NOMO-1 (cell line): ENCODE results near the gene UQCRC1.

ENCODE experiments used
- DNase-seq, 2 experiments: peaks; one replicate each; lab custom pipeline; 2025; ENCODE audit not compliant: unreplicated experiment in 2 of 2; lab: John Stamatoyannopoulos, UW

The UQCRC1 gene

DNA sequence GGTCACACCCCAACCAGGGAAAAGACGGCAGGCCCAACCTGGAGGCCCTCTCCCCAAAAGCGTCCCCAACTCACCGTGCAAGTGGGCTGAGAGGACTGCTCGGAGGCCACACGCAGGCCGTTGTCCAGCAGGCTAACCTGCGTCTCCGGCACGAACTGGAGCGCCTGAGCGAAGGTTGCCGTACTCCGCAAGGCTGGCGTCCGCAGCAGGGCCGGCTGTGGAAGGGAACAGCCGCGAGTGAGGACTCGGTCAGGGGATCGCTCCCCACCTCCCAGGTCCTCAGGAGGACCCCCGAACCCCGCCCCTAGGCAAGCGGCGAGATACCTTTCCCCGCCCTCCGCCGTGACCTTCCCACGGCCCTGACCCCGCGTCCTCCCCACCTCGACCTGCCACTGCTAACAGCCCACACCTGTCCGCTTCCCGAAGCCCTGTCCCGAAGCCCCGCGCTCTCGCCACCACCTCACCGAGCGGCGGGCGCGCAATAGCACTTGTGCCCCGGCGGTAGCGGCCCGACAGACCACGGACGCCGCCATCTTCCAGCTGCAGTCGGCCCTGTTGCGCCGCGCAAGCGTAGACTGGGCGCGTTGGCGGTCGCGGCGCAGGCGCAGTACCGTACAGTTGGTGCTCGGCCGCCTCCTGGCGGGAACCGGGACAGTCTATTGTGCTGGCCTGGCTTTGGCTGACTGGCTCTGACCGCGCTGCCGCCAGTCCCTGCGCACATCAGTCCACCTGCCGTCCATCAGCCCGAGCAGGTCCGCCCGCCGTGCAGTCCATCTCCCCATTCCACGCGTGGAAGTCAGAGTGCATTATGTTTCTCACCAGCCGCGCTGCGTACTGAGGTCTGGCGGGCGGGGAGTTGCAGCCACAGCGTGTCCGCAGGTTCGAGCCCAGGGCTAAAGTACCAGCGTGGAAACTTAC is at the start of gene UQCRC1:
UQCRC1 (minus strand) TSS at position 559 of the 918 bp plus-strand sequence; CDS start at position 533, 26 bp downstream.
- DNase-seq, result peak; percentile 89 to 94

DNA sequence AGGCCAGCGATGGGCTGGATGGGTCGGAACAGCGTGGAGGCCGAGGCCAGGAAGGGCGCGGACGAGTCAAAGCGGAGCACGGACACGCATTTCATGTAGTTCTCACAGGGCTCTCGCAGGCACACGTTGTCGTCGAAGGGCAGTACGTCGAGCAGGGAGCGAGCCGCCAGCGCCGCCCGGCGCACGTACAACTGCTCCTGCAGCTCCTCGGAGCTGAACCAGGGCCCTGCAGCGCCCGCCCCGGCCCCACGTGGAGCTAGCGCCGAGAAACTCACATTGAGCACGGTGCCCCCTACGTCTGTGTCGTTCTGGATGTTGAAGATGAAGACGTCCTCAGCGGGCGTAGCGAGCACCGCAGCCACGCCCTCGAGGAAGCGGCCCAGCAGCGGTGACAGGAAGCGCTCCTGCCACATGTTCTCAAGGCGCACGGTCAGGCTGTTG is 47.4 kb upstream of the UQCRC1 start:
- peak; percentile 50 to 71 for DNase-seq

DNA sequence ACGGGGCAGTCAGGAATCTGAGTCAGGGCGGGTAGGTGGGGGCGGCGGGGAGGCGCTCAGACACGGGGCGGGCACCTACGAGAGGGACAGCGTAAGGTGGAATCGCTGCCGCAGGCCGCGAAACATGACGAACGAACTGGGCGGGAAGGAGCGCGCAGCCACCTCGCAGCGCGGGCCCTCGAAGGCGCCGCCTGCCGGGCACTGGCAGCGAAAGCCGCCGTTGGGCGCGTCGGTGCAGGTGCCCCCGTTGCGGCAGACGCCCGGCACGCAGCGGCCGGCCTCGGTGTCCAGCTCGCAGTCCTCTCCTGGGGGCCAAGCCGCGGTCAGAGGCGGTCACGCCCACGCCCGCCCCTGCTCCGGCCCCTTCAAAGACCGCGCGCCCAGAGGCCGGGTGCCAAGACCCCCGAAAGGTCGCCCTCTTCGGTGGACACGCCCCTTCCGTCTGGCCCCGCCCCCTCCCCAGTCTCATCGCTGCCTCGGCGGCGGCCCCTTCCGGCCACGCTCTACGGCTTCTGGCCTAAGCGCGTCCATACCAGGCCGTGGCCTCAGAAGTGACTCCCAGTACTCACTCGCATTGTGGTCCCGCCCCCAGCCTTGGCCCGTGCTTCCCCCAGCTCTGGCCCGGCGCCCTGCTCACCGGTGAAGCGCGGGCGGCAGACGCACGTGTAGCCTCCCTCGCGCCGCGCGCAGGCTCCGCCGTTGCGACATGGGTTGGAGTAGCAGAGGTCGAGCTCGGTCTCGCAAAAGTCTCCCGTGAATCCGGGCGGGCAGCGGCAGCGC is 46.8 kb upstream of the UQCRC1 start:
- peak; percentile 83 to 93 for DNase-seq

DNA sequence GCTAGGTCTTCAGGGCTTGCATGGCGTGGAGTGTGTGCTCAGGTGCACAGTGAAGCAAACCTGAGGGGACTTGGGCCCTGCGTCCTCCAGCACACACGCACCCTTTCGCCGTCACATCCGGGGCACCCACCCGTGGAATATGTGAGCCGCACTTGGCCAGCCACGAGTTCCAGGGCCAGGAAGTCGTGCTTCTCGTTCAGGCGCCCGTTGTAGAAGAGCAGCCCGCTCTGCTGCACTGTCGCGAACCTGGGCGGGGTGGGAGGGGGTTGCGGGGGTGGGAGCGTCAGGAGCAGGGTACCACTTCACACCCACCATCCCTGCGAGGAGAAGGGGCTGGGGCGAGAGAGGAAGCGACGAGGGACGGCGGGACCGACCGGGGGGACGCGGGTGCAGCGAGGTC is 46.2 kb upstream of the UQCRC1 start:
- DNase-seq, result peak in 1 of 2 experiments; percentile 11

DNA sequence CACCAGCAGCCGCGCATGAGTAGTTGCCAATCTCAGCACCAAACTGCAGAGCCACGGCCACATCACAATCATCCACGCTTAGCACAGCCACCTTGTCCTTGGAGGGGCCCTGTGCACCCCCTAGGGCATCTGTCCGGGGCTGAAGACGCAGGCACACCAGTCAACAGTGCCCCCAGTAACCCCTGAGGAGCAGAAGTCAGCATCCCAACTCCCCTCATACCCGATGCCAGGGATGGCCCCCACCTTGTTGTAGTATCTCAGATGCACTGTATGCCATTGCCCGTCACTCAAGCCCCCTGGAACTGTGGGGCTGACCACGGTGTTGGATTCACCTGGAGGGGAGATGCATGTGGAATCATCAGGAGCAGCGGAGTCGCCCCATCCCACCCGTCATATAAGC is 45.6 kb upstream of the UQCRC1 start:
- no peak for DNase-seq

DNA sequence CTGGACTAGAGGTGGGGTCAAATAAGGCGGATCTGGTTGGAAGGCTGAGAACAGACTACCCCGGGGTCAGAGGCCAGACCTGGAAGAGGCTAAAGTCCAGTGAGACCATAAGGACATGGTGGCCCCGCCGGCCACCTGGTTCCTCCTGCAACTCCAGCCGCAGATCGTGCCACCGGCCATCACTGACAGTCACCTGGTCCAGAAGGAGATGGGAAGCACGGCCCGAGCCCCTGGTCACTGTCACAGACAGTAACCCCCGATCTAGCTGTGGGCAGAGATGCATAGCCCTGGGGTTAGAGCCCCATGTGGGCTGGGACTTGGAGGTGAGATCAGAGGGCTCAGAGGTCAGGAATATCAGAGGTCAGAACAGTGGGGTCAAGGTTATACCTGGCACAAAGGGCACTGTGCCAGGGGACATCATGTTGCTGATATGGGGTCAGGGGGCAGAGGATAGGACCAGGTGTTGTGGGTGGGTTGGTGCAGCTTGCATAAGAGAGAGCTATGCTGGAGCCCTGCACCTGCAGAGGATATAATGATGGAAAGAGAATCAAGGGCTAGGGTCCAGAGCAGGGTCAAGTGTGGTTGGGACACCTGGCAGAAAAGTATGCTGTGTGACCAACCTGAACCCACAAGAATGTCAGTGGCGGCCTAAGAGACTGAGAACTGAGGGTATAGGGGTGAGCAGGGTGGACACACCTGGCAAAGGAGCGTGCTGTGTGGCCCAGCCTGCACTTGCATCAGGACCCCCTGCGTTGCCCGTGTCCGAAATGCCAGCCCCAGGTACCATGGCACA is 43.7 kb upstream of the UQCRC1 start:
- DNase-seq, result no peak

DNA sequence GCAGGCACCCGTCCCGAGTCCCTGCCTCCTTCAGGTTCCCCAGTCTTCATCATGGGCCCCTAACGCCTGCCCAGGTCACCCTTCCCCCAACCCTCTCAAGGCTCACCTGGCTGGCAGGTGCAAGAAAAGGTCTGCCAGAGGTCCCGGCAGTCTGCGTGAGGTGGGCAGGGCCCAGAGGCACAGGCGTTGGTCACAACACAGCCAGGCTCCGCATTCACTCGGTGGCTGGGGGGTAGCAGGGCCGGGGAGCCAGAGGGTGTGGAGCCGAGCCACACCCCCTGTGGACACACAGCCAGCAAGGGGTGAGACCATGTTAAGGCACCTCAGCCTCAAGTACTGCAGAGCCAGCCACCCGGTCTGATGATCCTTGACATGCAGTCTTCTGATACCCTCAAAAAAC is 42.3 kb upstream of the UQCRC1 start:
- DNase-seq, result no peak

DNA sequence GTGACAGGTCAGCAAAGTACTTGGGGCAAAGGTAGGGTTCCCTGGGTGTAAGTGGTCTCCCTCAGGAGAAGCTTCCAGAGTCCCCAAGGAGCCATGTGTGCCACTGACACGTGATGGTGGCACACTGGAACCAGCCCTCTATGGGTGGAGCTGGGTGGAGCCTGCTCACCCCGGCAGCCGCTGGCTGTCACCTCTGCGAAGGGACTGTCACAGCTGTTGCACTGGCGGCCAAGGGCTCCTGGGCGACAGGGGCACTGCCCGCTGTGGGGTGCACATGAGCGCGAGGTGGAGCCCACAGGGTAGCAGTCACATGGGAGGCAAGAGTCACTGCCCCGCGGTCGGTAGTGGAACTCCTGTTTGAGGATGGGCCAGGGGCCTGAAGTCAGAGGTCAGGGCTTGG is 41.3 kb upstream of the UQCRC1 start:
- DNase-seq, result no peak

DNA sequence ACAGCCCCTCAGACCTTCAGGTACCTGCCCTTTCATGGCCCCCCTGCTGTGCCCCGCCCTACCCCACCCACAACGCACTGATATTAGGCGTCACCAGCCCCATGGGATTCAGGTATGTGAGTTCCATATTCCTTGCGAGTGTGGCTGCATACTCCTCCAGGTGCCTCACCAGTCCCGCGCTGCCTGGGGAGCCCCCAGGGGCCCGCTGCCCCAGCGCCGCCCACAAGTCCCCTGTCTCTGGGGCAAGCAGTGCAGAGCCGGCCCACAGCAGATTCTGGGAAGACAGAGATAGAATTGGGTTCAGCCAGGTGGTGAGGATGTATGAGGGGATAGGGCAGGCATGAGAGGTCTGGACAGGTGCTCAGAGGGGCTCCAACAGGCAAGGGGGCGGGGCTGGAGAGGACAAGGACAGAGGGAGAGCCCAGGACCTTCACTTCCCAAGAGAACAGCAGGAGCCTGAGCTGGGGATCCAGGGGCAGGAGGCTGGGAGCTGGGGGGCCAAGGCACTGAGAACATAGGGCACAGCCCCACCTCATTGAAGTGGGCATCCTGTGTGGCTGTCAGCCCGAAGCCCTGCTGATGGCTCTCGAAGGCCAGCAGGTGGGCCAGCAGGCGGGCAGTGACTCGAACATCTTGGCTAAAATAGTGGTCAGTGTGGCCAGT is 38.9 kb upstream of the UQCRC1 start:
- DNase-seq, result no peak

DNA sequence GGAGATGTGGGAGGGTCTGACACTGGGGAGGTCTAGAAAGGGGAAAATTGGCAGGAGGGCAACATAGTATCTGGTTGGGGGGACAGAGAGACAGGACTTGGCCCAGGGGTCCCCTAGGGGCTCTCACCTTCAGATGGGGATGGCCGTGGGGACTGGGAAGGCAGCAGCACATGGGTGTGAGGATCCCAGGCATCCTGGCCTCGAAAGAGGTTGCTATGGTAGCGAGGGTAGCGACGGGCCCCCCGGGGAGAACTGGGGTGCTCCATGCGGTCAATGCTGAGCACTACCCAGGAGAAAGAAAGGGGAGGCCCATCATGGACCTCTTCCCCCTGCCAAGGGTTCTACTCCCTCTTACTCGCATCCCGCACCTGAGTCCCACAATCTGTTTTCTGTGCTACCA is 38.3 kb upstream of the UQCRC1 start:
- DNase-seq, result no peak

DNA sequence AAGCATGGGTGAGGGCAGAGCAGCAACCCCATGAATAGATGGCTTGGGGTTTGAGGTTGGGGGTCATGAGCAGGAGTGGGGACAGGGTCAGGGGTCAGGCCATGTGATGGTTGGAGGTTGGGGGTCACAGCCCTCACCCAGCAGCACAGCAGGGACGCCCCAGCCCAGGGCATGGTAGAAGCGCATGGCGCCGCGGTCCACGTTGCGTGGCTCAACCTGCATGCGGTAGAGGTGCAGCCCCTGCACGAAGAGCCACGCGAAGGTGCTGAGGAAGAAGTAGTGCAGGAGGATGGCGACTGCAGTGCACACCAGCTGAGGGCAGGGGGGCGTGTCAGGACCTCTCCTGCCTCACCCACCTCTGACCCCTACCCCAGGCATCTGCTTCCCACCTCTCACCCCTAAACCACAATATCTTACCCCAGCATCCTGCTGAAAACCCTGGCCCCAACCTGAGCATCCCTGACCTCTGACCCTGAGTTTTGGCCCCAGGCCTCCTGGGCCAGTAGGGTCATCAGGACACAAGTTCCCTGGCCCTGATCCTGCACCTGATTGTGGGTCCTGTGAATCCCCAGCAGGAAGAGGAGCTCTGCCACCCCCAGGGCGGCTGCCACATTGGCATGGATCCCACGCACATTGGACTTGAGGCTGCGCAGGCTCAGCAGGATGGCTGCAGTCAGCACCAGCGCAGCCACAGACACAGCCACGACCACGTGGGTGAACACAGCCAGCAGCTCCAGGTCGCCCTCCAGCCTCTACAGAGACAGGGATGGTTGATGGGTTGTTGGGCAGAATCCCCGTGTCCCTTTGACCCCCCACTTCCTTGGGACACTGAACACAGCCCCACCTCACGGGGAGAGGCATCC is 35.7 kb upstream of the UQCRC1 start:
- DNase-seq, result no peak

DNA sequence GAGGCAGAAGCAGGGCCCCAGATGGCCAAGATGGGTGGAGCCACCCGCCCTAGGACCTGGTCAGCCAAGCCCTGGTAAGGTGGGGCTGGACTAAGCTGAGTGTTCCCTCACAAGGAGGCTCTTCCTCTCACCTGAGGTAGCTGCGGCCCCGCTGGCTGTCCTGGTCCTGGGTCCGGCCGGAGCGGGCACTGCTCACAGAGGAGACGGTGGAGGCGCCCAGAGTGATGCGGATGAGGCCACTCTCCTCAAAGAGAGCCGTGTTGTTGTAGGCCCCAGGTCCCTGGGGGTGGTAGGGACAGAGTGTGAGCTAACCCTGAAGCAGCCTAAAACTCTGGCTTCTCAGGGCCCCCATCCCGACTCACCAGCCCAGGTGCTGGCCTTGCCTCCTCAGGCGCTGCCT is 33.2 kb upstream of the UQCRC1 start:
- no peak for DNase-seq

DNA sequence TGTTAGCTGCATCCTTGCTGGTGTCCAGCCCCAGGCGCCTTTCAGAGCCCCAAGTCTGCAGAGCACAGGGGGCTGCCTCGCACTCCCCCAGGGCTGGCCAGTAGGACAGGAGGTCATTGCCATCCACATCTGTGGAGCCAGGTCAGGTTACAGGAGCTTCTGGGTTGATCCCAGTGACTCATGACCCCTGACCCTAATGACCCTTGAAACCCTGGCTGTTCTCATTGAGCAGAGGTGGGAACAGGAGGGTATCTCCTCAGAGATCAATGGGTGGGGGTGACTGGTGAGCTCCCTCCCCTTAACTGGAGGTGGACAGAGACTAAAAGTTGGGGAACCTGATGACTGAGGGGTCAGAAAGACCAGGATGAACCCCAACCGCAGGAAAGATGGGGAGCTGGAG is 31.9 kb upstream of the UQCRC1 start:
- DNase-seq, result no peak

DNA sequence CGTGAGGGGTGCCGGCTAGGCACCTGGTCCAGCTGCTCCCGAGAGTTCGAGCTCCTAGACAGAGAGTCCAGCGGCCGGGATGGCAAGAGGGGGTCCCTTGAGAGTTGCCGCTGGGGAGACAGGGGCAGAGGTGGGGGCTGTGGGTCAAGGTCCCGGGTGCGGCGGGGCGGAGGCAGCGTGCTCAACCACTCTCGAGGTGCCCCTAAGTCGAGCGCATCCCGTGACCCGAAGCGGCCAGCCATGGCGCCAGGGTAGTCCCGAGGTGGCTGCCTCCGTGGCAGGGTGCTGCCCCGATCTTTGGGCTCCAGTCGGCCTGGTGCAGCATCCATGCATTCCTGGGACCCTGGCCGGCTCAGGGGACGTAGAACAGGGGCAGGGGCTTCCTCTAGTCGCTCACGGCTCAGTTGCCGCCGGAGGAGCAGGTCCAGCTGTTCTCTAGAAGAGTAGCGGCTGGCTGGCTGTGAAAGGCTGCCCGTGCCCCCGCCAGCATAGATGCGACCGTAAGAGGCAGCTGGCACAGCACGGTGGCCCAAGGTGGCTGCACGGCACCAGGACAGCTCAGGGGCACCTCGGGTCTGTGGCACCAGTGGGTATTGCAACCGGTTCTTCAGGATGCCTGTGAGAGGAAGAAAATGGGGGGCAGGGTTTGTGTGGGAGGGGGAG is 30.6 kb upstream of the UQCRC1 start:
- DNase-seq, result no peak

DNA sequence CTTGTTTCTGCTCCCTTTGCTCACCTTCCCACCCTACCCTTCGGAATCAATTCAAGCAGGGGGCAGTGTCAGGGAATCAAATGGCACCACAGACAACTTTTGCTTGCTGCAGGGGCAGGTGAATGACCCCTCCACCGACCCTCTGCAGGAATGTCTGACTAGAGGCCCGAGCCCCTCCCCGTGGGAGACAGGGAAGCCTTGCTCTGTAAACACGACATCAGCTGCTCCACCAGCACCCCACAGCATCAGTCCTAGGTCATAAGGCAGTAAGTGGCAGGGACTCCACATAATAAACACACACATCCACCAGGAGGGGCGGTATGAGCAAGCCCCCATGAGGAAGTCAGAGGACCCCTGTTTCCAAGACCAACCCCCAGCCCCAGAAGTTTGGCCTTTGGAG is 27.9 kb upstream of the UQCRC1 start:
- no peak for DNase-seq

DNA sequence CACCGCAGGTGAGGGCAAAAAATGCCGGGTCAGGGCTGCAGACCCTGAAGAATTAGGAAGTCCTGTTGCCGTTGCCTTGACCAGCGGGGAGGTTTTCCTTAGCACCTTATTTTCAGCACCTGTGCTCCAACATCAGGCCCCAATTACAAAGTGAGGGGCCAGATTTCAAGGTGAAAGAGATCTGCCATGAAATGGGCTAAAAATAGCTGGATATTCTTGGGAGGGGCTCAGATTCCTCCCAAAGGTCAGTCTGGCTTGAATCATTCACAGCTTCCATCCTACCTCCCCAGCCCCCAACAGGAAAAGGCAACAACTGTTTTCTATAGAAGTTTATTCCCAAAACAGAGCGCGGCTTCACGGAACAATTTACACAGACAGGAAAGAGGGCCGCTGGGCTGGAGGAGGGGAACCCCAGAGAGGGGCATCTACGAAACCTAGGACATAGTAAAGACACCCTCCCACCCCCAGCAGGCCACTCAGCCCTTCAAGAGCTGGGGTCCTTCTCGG is 26.8 kb upstream of the UQCRC1 start:
- DNase-seq, result no peak

DNA sequence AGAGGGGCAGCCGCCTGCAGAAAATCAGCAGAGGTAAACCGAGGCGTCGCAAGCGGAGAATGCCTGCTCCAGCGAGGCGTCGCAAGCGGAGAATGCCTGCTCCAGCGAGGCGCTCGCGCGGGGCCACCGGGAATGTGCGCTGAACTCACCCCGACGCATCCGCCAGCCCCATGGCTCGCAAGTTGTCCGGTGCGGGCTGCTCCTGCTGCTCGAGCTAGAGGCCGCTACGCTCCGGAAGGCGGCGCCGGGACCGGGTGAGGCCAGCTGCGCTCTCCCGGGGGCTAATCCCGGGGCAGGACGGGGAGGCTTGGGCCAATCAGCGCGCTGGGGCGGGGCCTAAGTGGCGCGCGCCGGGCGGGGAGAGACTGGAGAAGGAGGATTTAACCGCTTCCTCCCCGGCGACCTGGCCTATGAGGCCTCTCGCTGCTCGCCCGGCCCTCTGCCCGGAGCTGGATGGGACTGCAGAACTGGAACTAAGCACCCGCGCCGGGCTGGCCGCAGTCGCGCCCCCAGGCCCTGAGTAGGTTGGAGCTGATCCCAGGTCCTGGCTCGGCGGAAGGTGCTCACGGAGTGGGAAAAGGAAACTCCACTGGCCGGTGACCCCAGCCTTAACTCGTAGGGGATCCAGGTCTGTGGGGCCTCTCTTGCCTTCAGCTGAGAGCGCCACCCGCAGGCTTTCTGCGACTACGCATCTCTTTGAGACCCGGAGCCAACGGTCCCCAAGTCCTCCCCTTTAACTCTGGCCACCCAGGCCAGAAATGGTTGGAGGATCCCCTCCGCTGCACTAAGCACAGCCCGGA is 26.0 kb upstream of the UQCRC1 start, which contains the start of gene SLC26A6:
SLC26A6 (minus strand) TSS at position 240 of the 800 bp plus-strand sequence; CDS start at position 172, 68 bp downstream.
- peak; percentile 94 to 97 for DNase-seq
